Activated CD8-positive, alpha-beta memory T cell treated with anti-CD3 and anti-CD28 coated beads, Interleukin-2, amount 50 U/mL, for 4 hours (primary cell): ENCODE data around the gene OR10AD1.
A peak's percentile ranks its signal among the peaks of the same experiment; 100 is the strongest.

Experiments used
- DNase-seq: peaks from one replicate; pipeline ENCODE4 v3.0.0-alpha.2; 2020

Gene OR10AD1

GRCh38 chr12:48189331-48190125, 13.6 kb downstream of the OR10AD1 start:
- peak; percentile 70 for DNase-seq

- no peak for DNase-seq
These were observed 15.0 kb downstream of the OR10AD1 start for GRCh38 chr12:48187916-48188695.

GRCh38 chr12:48185181-48185919, 17.7 kb downstream of the OR10AD1 start:
- DNase-seq = no peak

GRCh38 chr12:48184549-48184922, 18.6 kb downstream of the OR10AD1 start:
- DNase-seq = no peak

- peak; percentile 28 for DNase-seq
These were observed 19.1 kb downstream of the OR10AD1 start for GRCh38 chr12:48183876-48184548.

- peak; percentile 74 for DNase-seq
These were observed 19.8 kb downstream of the OR10AD1 start, which contains the start of gene CCDC184 for GRCh38 chr12:48183091-48183875. Gene CCDC184, plus strand, starts transcription at chr12:48183644. Its CDS starts 479 bp downstream, at chr12:48184123.

GRCh38 chr12:48182631-48183030, 20.5 kb downstream of the OR10AD1 start:
- no peak for DNase-seq

GRCh38 chr12:48180857-48181495, 22.1 kb downstream of the OR10AD1 start:
- no peak for DNase-seq

- DNase-seq = no peak
These were observed 22.7 kb downstream of the OR10AD1 start for GRCh38 chr12:48180424-48180823.

GRCh38 chr12:48179466-48179865, 23.6 kb downstream of the OR10AD1 start:
- DNase-seq = no peak

GRCh38 chr12:48177982-48178381, 25.1 kb downstream of the OR10AD1 start:
- DNase-seq = no peak

- no peak for DNase-seq
These were observed 26.7 kb downstream of the OR10AD1 start for GRCh38 chr12:48176417-48176751.

- DNase-seq = no peak
These were observed 27.3 kb downstream of the OR10AD1 start for GRCh38 chr12:48175613-48176416.

GRCh38 chr12:48169011-48169410, 34.1 kb downstream of the OR10AD1 start:
- DNase-seq = no peak

- DNase-seq = peak; percentile 36
These were observed 37.8 kb downstream of the OR10AD1 start for GRCh38 chr12:48165089-48165981.

GRCh38 chr12:48164451-48164850, 38.6 kb downstream of the OR10AD1 start:
- DNase-seq = no peak

GRCh38 chr12:48163150-48163747, 39.8 kb downstream of the OR10AD1 start:
- DNase-seq = no peak

- no peak for DNase-seq
These were observed 42.3 kb downstream of the OR10AD1 start for GRCh38 chr12:48160807-48161206.

- DNase-seq = no peak
These were observed 43.0 kb downstream of the OR10AD1 start for GRCh38 chr12:48160046-48160445.
